ENCODE data around the gene LRIG1.

DNA sequence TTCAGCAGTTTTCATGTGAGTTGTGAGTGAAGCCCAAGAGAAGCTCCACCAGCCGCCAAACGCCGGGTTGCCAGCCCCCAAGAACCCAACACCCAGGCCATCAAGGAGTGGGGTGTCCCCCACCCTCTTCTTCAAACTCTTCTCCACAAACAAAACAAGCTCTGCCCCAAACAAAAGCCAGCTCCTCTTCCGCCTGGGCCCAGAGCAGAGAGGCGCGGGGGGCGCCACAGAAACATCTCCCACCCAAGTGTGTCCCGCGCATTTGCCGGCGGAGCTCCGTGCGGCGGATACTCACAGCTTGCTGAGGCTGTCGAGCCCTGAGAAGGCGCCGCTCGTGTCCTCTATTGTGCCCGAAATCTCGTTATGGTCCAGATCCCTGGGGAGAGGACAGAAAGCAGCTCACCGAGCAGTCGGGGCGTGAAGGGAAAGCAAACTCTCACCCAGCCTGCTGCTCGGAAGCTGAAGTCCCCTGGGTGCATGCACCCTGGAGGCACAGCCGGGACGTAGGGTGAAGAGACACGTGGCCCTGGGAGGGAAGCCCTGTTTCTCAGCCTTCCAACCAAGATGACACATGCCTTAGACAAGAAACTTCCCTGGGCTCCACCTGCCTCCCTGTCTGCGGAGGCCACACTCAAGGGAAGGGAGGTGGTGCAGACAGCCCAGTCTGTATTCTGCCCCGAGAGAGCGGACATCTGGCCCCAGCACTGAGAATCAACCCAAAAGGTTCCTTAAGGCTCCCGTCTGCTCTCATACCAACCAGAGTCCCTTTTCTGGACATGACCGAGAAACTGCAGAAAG lies 95.7 kb downstream of the LRIG1 start:
- TF ChIP-seq, protein P1, sequence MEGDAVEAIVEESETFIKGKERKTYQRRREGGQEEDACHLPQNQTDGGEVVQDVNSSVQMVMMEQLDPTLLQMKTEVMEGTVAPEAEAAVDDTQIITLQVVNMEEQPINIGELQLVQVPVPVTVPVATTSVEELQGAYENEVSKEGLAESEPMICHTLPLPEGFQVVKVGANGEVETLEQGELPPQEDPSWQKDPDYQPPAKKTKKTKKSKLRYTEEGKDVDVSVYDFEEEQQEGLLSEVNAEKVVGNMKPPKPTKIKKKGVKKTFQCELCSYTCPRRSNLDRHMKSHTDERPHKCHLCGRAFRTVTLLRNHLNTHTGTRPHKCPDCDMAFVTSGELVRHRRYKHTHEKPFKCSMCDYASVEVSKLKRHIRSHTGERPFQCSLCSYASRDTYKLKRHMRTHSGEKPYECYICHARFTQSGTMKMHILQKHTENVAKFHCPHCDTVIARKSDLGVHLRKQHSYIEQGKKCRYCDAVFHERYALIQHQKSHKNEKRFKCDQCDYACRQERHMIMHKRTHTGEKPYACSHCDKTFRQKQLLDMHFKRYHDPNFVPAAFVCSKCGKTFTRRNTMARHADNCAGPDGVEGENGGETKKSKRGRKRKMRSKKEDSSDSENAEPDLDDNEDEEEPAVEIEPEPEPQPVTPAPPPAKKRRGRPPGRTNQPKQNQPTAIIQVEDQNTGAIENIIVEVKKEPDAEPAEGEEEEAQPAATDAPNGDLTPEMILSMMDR (IDR thresholded peaks at IDR 0.05) = no peak
- TF ChIP-seq POLR2A (IDR thresholded peaks at IDR 0.05) = no peak
- TF ChIP-seq POLR2AphosphoS5 (IDR thresholded peaks at IDR 0.05) = no peak

Measured in prostate gland (tissue), 2 donors.